ENCODE data around the gene BANF2.

The BANF2 gene

GRCh38 chr20:17732907-17733521 lies 33.2 kb downstream of the BANF2 start:
- in situ Hi-C loops (cut with HindIII; ENCODE audit: low sequenced_read_pairs): no loop called here

- in situ Hi-C loops (cut with HindIII; ENCODE audit: low sequenced_read_pairs): no loop called here
Measured at GRCh38 chr20:17733767-17734304, 34.1 kb downstream of the BANF2 start.

- in situ Hi-C loops (cut with HindIII; ENCODE audit: low sequenced_read_pairs): no loop called here
Measured at GRCh38 chr20:17734374-17734773, 34.6 kb downstream of the BANF2 start.

GRCh38 chr20:17735206-17735804 lies 35.5 kb downstream of the BANF2 start:
- in situ Hi-C loops (cut with HindIII; ENCODE audit: low sequenced_read_pairs): no loop called here

- in situ Hi-C loops (cut with HindIII; ENCODE audit: low sequenced_read_pairs): no loop called here
Measured at GRCh38 chr20:17735959-17736621, 36.3 kb downstream of the BANF2 start.

GRCh38 chr20:17738154-17738553 lies 38.4 kb downstream of the BANF2 start:
- in situ Hi-C loops (cut with HindIII; ENCODE audit: low sequenced_read_pairs): no loop called here

- in situ Hi-C loops (cut with HindIII; ENCODE audit: low sequenced_read_pairs): no loop called here
Measured at GRCh38 chr20:17741220-17741619, 41.5 kb downstream of the BANF2 start.

- in situ Hi-C loops (cut with HindIII; ENCODE audit: low sequenced_read_pairs): no loop called here
Measured at GRCh38 chr20:17742731-17743130, 43.0 kb downstream of the BANF2 start.

GRCh38 chr20:17743677-17744076 lies 43.9 kb downstream of the BANF2 start:
- in situ Hi-C loops (cut with HindIII; ENCODE audit: low sequenced_read_pairs): no loop called here

GRCh38 chr20:17747431-17747846 lies 47.7 kb downstream of the BANF2 start:
- in situ Hi-C loops (cut with HindIII; ENCODE audit: low sequenced_read_pairs): no loop called here

GRCh38 chr20:17748279-17748678 lies 48.5 kb downstream of the BANF2 start:
- in situ Hi-C loops (cut with HindIII; ENCODE audit: low sequenced_read_pairs): no loop called here

- in situ Hi-C loops (cut with HindIII; ENCODE audit: low sequenced_read_pairs): no loop called here
Measured at GRCh38 chr20:17749626-17749977, 49.8 kb downstream of the BANF2 start.

- in situ Hi-C loops (cut with HindIII; ENCODE audit: low sequenced_read_pairs): no loop called here
Measured at GRCh38 chr20:17749978-17750721, 50.4 kb downstream of the BANF2 start.

- in situ Hi-C loops (cut with HindIII; ENCODE audit: low sequenced_read_pairs): no loop called here
Measured at GRCh38 chr20:17750722-17751045, 50.9 kb downstream of the BANF2 start.

GRCh38 chr20:17751640-17752039 lies 51.9 kb downstream of the BANF2 start:
- in situ Hi-C loops (cut with HindIII; ENCODE audit: low sequenced_read_pairs): no loop called here

GRCh38 chr20:17752459-17752858 lies 52.7 kb downstream of the BANF2 start:
- in situ Hi-C loops (cut with HindIII; ENCODE audit: low sequenced_read_pairs): no loop called here

GRCh38 chr20:17753516-17753915 lies 53.8 kb downstream of the BANF2 start:
- in situ Hi-C loops (cut with HindIII; ENCODE audit: low sequenced_read_pairs): no loop called here

GRCh38 chr20:17756529-17756928 lies 56.8 kb downstream of the BANF2 start:
- in situ Hi-C loops (cut with HindIII; ENCODE audit: low sequenced_read_pairs): no loop called here

GRCh38 chr20:17757496-17757895 lies 57.7 kb downstream of the BANF2 start:
- in situ Hi-C loops (cut with HindIII; ENCODE audit: low sequenced_read_pairs): no loop called here

GRCh38 chr20:17758010-17758409 lies 58.2 kb downstream of the BANF2 start:
- in situ Hi-C loops (cut with HindIII; ENCODE audit: low sequenced_read_pairs): no loop called here

GRCh38 chr20:17758512-17758911 lies 58.7 kb downstream of the BANF2 start:
- in situ Hi-C loops (cut with HindIII; ENCODE audit: low sequenced_read_pairs): no loop called here

- in situ Hi-C loops (cut with HindIII; ENCODE audit: low sequenced_read_pairs): no loop called here
Measured at GRCh38 chr20:17759449-17759848, 59.7 kb downstream of the BANF2 start.
